ENCODE data around the gene SNRNP25.
A peak's percentile ranks its signal among the peaks of the same experiment; 100 is the strongest.

The SNRNP25 gene

GRCh38 chr16:77273-77806 lies 23.7 kb downstream of the SNRNP25 start:
- DNase-seq (ENCODE audit: low read depth in 2 of 2), result no peak

- peak; percentile 73 to 77 for DNase-seq (ENCODE audit: low read depth in 2 of 2)
Observed at GRCh38 chr16:77807-78443, 24.3 kb downstream of the SNRNP25 start, which contains the start of gene MPG. Gene MPG, plus strand, starts transcription at chr16:78225. Its CDS starts 85 bp downstream, at chr16:78310.

- no peak for DNase-seq (ENCODE audit: low read depth in 2 of 2)
Observed at GRCh38 chr16:78444-79150, 25.0 kb downstream of the SNRNP25 start.

- DNase-seq (ENCODE audit: low read depth in 2 of 2), result no peak
Observed at GRCh38 chr16:79151-80054, 25.8 kb downstream of the SNRNP25 start.

DNA sequence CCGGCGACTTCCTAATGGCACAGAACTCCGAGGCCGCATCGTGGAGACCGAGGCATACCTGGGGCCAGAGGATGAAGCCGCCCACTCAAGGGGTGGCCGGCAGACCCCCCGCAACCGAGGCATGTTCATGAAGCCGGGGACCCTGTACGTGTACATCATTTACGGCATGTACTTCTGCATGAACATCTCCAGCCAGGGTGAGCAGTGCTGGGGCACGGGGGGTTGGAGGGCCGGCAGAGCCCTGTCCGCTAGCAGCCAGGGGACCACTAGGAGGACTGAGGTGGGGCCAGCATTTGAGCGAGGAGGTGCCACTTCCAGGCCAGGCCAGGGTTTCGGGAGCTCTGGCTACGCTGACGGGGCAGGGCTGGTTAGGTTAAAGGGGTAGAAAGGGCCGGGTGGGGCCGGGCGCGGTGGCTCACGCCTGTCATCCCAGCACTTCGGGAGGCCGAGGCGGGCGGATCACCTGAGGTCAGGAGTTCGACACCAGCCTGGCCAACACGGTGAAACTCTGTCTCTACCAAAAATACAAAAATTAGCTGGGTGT lies 29.5 kb downstream of the SNRNP25 start:
- no peak for DNase-seq (ENCODE audit: low read depth in 2 of 2)

DNA sequence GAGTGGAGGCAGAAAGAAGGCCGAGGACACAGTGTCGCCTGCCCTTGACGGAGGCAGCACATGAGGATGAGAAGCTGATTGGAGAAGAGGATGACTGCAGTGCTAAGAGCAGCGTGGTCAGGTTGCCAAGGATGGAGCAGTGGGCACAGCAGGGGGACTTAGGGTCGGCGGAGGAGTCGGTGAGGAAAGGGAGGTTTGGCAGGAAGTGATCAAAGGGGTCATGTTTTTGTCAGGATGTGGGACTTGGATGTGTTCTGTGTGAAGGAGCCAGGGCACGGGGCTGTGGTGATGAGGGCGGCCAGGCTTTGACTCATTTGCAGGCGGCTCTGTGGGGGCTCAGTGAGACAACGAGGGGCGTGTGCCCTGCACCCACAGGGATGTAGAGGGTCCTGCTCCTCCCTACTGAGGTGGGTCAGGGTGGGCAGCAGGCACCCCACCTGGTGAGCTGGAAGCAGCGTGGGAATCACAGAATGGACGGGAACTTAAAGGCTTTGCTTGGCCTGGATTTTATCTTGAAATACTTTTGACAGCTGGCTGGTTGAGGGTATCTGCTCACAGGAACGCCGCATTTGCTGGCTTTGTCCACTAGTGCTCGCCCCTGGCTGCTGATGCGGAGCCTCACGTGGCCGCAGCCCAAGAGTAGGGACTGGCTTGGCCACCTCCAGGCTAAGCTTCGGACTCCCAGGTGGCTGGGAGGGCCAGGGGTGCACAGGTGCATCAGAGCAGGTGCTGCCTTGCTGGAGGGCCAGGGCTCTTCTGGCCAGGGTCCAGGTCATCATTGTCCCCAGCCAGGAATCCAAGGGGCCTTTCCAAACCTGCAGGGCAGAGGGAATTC lies 30.4 kb downstream of the SNRNP25 start:
- no peak for DNase-seq (ENCODE audit: low read depth in 2 of 2)

GRCh38 chr16:84718-85406 lies 31.2 kb downstream of the SNRNP25 start:
- peak; percentile 23 to 32 for DNase-seq (ENCODE audit: low read depth in 2 of 2)

- DNase-seq (ENCODE audit: low read depth in 2 of 2), result no peak
Observed at GRCh38 chr16:85407-85782, 31.8 kb downstream of the SNRNP25 start.

DNA sequence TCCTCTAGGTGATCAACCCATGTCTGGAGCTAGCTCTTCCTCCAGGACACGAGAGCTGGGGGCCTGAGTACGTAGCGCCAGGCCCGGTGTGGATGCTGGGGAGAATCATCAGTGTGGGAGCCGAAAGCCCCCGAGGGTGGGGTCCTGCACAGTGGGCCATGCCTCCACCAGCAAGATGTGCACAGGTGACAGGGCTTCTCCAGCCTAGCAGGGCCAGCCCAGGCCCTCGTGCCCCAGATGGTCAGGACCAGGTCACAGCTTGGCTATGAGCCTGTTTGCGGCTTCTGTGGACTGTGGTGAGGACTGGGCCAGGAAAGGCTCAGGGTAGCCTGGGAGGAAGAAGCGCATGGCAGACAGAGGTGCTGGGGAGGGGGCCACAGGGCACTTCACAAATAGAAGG lies 32.2 kb downstream of the SNRNP25 start:
- DNase-seq (ENCODE audit: low read depth in 2 of 2), result no peak

DNA sequence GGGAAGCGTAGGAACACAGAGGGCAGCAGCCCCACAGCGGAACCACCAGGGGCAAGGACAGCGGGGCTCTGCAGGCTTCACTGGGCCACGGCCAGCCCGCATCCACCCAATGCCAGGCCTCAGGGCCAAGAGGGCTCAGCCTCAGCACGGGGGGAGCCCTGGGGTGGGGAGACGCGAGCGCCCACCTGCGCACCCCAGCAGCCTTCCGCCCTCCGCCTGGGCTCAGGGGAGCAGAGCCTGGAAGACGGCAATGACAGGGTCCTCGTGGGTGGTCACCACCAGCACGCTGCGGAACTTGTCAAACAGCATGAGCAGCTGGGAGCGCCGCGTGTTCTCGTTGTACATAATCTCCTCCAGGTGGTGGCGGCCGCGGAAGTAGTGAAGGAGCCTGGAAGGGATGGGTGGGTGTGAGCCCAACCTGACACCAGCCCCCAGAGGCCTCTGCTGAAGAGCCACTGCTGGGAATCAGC lies 32.9 kb downstream of the SNRNP25 start:
- no peak for DNase-seq (ENCODE audit: low read depth in 2 of 2)

DNA sequence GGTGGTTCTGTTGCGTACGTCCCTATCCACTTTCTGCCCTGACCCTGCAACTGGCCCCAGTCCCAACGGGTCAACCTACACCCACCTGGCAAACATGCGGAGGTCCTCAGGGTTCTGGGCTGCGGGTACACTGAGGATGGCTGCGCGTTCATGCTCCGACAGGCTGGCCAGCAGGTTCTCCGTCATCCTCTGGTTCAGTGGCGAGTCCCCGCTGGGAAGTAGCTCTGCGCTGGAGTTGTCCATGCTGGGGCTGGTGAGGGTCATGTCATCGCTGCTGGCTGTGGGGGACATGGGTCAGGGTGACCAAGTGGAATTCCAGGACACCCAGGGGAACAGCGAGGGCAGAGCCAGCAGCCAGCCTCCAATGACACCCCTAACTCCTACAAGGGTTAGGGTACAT lies 35.0 kb downstream of the SNRNP25 start:
- DNase-seq (ENCODE audit: low read depth in 2 of 2), result no peak

- DNase-seq (ENCODE audit: low read depth in 2 of 2), result no peak
Observed at GRCh38 chr16:89391-90302, 36.0 kb downstream of the SNRNP25 start.

DNA sequence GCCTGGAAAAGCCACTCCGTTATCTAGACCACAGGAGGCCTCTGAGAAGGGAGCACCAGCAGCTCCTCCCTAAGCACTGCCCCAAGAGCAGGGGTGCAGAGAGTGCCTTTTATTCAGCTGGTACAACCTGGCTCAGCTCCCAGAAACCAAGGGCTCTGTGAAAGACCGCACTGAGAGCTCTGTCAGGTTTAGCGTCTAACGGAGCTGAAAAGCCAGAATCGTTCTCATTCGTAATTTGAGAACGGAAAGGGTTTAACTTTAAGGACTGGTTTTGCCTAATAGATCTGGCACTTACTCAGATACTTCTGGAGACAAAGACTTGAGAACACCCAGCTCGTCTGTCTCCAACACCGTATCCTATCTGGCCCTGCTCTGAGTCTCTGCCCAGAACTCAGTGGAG lies 37.9 kb downstream of the SNRNP25 start:
- DNase-seq (ENCODE audit: low read depth in 2 of 2), result no peak

GRCh38 chr16:92431-93339 lies 39.1 kb downstream of the SNRNP25 start:
- no peak for DNase-seq (ENCODE audit: low read depth in 2 of 2)

DNA sequence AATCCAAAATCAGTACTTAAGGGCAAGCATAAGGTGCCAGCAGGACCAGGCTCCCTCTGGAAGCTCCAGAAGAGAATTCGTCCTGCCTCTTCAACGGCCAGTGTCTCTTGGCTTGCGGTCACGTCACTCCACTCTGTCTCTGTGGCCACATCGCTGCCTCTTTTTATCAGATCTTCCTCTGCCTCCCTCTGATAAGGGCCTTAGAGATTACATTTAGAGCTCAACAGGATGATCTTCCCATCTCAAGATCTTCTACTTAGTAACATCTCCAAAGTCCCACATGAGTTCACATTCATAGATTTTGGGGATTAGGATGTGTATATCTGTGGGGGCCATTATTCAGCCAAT lies 41.3 kb downstream of the SNRNP25 start:
- DNase-seq (ENCODE audit: low read depth in 2 of 2), result no peak

GRCh38 chr16:96935-97381 lies 43.3 kb downstream of the SNRNP25 start:
- DNase-seq (ENCODE audit: low read depth in 2 of 2), result peak; percentile 80 to 82

DNA sequence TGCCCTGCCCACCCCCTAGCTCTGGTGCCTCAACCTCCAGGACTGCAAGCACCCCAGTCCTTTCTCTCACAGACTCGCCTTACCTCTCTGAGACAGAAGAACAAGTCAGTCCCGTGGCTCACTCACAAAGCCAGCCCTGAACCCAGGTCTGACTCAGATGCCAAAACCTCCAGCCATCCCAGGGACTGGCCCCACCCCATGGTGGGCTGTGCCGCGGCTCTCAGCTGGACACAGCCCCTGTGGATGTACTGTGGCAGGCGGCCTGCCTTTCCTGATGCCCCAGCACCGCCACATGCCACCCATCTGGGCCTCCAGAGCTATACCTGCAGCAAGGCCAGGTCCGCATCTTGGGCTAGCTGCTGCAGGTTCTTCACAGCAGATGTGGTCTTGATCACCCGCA lies 44.2 kb downstream of the SNRNP25 start:
- no peak for DNase-seq (ENCODE audit: low read depth in 2 of 2)

GRCh38 chr16:100989-101388 lies 47.4 kb downstream of the SNRNP25 start:
- DNase-seq (ENCODE audit: low read depth in 2 of 2), result no peak
